GM06990 (cell line): ENCODE data around the gene ADORA1.

Source experiments
- DNase-seq: peaks from one replicate; pipeline ENCODE4 v3.0.0-alpha.2; 2011; ENCODE audit not compliant: insufficient read length; ENCODE audit errors: extremely low read depth
- H3K27me3 ChIP-seq: replicated peaks from 2 replicates; pipeline ENCODE4 v1.6.0; 2011; ENCODE audit warnings: low read length; ENCODE audit not compliant: control insufficient read depth, insufficient read depth
- H3K36me3 ChIP-seq: 2 replicates; pipeline ENCODE4 v1.5.1; 2011; ENCODE audit warnings: low read length; ENCODE audit not compliant: control insufficient read depth, insufficient read depth
- H3K4me3 ChIP-seq: replicated peaks from 2 replicates; pipeline ENCODE4 v1.5.1; 2011; ENCODE audit warnings: low read depth, mild to moderate bottlenecking, control low read depth, low read length
- TF ChIP-seq, protein P1 (sequence below): IDR thresholded peaks from 2 replicates; pipeline ENCODE4 v1.5.1; 2011; ENCODE audit warnings: low read length, control low read depth, mild to moderate bottlenecking, inconsistent platforms; ENCODE audit not compliant: insufficient read depth, poor library complexity, severe bottlenecking

The ADORA1 gene

GRCh38 chr1:203175237-203175826, 47.8 kb downstream of the ADORA1 start, which contains the start of gene MYBPH:
MYBPH (minus strand) TSS chr1:203175826; CDS start chr1:203175755, 71 bp downstream.
- H3K27me3 ChIP-seq: no peaks in the 10 kb centered on the region; the same call in 1 of the 2 replicates
- no peaks in the 10 kb centered on the region for H3K36me3 ChIP-seq
- H3K4me3 ChIP-seq: no peak within 1 kb of the TSS
- TF ChIP-seq, protein P1, sequence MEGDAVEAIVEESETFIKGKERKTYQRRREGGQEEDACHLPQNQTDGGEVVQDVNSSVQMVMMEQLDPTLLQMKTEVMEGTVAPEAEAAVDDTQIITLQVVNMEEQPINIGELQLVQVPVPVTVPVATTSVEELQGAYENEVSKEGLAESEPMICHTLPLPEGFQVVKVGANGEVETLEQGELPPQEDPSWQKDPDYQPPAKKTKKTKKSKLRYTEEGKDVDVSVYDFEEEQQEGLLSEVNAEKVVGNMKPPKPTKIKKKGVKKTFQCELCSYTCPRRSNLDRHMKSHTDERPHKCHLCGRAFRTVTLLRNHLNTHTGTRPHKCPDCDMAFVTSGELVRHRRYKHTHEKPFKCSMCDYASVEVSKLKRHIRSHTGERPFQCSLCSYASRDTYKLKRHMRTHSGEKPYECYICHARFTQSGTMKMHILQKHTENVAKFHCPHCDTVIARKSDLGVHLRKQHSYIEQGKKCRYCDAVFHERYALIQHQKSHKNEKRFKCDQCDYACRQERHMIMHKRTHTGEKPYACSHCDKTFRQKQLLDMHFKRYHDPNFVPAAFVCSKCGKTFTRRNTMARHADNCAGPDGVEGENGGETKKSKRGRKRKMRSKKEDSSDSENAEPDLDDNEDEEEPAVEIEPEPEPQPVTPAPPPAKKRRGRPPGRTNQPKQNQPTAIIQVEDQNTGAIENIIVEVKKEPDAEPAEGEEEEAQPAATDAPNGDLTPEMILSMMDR: no peak
- no peak for DNase-seq

- Histone ChIP-seq H3K27me3 (no peaks in the 10 kb centered on the region; the same call in 1 of the 2 replicates), H3K36me3 (no peaks in the 10 kb centered on the region), H3K4me3 (no peak overlapping the region)
- TF ChIP-seq, protein P1: no peak
- DNase-seq: no peak
Measured at GRCh38 chr1:203175827-203176241, 48.3 kb downstream of the ADORA1 start.

DNA sequence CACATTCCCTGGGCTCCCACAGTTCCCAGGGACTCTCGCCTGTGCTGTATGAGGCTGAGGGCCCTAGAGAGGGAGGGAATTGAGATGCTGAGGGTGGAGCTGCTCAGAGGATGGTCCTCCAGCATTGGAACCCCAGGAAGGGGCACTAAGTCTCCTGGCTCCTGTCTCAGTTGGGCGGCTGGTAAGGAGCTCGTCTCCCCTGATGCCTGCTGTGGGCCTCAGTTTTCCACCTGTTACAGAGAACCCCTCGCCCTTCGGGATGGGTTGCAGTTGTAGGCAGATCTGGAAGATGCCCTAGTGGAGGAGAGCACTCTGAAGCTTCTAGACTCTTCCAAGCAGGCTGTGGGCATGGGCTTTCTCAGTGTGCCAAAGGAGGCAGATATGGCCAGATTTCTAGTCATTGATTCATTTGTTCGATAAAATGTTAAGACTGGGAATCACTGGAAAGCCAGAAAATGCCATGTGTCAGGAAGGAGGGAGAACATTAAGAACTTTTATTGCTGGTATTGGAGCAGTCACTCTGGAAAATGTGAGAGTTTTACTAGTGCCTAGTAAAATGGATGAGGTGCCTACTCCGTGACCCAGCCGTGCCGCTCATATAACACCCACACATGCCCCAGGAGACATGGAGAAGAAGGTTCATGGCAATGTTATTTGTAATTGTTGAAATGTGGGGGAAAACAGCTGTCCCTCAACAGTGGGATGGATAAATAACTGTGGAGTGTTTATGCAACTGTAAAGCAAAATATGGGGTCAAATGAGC, 48.9 kb downstream of the ADORA1 start:
- Histone ChIP-seq H3K4me3 (no peak overlapping the region), H3K27me3 (no peaks in the 10 kb centered on the region; the same call in 1 of the 2 replicates), H3K36me3 (no peaks in the 10 kb centered on the region)
- no peak for DNase-seq
- TF ChIP-seq, protein P1: no peak

DNA sequence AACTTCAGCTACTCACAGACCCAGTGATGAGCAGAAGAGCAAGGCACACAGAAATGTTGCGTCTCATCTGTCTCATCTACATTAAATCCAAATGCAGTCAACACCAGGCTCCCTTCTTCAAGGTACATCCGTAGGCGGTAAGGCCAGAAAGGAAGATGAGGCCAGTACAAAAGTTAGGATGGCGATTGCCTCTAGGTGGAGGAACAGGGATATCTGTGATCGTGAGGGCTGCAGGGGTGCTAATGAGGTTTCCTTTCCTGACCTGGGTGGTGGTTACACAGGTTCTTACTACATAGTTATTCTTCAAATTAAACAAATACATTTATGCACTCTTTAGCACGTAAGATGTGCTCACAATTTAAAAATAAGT, 49.5 kb downstream of the ADORA1 start:
- no peaks in the 10 kb centered on the region for H3K36me3 ChIP-seq
- no peak for DNase-seq
- no peak overlapping the region for H3K4me3 ChIP-seq
- no peaks in the 10 kb centered on the region; the same call in 1 of the 2 replicates for H3K27me3 ChIP-seq
- TF ChIP-seq, protein P1: no peak

DNA sequence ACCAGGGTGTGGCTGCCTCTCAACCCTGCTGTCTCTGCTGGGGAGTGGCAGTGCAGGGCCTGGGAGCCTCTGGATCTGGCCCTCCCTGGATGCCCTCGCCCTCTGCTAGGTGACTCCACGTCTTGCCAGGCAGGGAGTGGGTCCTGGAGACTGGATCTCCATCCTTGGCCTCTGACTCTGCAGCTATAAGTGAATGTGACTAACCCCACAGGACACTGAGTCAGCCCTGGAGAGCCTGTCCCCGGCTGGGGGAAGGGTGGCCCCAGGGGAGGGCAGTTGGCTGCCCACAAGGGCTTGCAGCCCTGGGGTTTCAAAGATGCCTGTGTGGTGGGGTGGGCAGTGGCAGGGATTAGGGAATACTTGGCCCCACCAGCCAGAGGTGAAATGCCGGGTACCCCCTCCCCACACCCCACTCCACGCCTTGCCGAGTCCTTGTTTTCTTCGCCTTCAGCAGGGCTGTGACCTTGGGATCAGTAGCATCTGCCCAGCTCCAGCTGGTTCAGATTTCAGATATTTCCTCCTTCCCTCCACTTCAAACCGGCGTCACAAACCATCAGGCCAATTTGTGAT, 50.0 kb downstream of the ADORA1 start:
- no peak for DNase-seq
- H3K4me3 ChIP-seq: no peak overlapping the region

More for the DNA sequence above, 50.0 kb downstream of the ADORA1 start:
- Histone ChIP-seq H3K36me3 (no peaks in the 10 kb centered on the region), H3K27me3 (no peaks in the 10 kb centered on the region; the same call in 1 of the 2 replicates)
- TF ChIP-seq, protein P1: no peak
